ENCODE results near the gene PPP1R1B. TPM values are rescaled to one million over a fixed set of nuclear protein-coding genes. Genes with fewer than 3 reads are reported as not detected.

Gene PPP1R1B
- total RNA-seq, 1 donor from 2014 or later: not detected

DNA sequence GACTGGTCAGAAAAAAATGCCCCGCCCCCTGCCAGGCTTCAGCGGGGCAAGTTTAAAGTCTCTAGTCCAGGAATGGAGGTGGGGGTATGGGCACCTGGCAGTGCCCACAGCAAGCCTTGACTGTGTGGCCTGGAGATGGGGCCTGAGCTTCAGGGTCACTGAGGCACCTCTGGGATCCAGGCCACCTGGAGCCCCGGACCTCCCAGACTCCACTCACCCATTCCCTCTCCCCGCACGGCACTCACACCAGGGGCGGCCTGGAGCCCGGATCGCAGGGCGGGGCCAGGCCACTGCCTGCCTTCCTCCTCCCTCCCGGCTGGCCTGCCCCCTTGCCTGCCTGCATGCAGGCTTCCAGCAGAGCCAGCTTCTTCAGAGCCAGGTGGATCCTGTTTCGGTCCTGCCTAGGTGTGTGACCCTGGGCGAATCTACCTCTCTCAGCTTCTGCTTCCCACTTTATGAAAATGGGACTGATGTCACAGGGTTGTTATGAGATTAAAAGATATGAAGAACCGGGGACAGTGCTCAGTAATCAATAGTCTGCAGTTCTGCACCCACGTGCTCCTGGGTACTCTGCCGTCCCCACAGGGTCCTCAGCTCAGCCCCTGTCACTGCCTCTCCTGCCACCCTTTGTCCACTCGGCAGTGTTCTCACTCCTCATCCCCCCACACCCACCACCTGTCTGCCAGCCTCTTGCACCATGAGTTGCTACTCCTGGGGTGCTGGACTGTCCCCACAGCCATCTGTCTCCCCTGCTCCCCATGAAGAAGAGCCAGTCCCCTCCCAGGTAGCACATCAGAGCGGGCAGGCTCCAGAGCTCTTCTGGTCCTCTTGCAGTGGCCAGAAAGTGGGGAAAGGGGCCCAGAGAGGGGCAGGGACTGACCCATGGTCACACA lies 37.2 kb downstream of the PPP1R1B start:
- H3K27me3 ChIP-seq (ENCODE audit: control insufficient read depth, insufficient read depth, low read length): peaks cover 30% of the 10 kb centered on the region
- no peaks in the 10 kb centered on the region for H3K36me3 ChIP-seq (ENCODE audit: control insufficient read depth, insufficient read depth, low read length)
- no peak overlapping the region for H3K4me3 ChIP-seq (ENCODE audit: low read depth, low read length)
- DNase-seq (ENCODE audit: low read depth): no peak
- TF ChIP-seq, protein P1, sequence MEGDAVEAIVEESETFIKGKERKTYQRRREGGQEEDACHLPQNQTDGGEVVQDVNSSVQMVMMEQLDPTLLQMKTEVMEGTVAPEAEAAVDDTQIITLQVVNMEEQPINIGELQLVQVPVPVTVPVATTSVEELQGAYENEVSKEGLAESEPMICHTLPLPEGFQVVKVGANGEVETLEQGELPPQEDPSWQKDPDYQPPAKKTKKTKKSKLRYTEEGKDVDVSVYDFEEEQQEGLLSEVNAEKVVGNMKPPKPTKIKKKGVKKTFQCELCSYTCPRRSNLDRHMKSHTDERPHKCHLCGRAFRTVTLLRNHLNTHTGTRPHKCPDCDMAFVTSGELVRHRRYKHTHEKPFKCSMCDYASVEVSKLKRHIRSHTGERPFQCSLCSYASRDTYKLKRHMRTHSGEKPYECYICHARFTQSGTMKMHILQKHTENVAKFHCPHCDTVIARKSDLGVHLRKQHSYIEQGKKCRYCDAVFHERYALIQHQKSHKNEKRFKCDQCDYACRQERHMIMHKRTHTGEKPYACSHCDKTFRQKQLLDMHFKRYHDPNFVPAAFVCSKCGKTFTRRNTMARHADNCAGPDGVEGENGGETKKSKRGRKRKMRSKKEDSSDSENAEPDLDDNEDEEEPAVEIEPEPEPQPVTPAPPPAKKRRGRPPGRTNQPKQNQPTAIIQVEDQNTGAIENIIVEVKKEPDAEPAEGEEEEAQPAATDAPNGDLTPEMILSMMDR (IDR thresholded peaks at IDR 0.05; ENCODE audit: insufficient read depth, low read length, poor library complexity, severe bottlenecking): no peak

DNA sequence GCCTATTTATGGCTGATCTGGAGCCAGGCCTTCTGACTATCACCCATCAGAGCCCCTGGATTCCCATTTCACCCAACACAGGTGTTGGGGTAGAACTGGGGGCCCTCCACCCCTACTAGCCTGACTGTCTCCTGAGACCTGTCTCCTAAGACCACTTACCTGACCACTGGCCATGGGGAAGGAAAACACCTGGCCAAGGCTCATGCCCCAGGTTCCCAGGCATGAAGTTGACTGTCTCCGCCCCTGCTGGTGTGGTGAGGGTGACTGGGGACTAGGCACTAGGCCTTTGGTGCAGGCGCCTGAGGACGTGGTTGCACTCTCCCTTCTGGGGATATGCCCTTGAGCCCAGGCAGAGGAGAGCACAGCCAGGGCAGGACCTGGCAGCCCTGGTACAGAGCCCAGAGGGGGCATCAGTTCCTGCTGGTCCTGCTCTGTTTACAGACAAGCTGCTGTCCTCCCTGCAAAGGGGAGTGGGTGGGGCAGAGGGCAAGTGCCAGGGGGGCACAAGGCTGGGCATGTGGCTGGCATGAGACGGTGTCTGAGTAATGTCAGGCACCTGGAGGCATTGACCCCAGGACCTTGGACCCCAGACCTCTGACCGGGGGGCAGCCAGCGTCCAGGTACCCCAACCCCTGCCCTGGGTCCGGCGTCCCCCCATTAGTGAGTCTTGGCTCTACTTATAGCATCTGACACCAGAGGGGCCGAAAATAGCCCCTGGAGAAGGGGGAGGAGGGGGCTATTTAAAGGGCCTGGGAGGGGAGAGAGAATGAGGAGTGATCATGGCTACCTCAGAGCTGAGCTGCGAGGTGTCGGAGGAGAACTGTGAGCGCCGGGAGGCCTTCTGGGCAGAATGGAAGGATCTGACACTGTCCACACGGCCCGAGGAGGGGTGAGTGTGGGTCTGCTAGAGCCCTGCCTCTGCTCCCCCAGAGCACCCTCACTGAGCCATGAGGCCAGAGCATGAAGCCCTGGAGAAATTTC lies 38.1 kb downstream of the PPP1R1B start, which contains the start of gene TCAP:
Gene TCAP (plus strand): TSS at position 769 of the 981 bp plus-strand sequence. CDS start 11 bp downstream, at position 780.
- TF ChIP-seq, protein P1 (IDR thresholded peaks at IDR 0.05; ENCODE audit: insufficient read depth, low read length, poor library complexity, severe bottlenecking): no peak
- peaks cover 36% of the 10 kb centered on the region for H3K27me3 ChIP-seq (ENCODE audit: control insufficient read depth, insufficient read depth, low read length)

DNA sequence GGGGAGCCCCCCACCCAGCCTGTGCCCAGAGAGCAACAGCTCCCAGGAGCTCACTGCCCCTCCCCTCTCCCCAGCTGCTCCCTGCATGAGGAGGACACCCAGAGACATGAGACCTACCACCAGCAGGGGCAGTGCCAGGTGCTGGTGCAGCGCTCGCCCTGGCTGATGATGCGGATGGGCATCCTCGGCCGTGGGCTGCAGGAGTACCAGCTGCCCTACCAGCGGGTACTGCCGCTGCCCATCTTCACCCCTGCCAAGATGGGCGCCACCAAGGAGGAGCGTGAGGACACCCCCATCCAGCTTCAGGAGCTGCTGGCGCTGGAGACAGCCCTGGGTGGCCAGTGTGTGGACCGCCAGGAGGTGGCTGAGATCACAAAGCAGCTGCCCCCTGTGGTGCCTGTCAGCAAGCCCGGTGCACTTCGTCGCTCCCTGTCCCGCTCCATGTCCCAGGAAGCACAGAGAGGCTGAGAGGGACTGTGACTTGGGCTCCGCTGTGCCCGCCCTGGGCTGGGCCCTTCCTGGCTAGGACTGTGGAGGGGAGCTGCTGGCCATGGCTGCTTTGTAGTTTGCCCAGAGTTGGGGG lies 39.0 kb downstream of the PPP1R1B start:
- no peak for DNase-seq (ENCODE audit: low read depth)
- Histone ChIP-seq H3K36me3 (ENCODE audit: control insufficient read depth, insufficient read depth, low read length) (no peaks in the 10 kb centered on the region), H3K4me3 (ENCODE audit: low read depth, low read length) (no peak overlapping the region), H3K27me3 (ENCODE audit: control insufficient read depth, insufficient read depth, low read length) (peaks cover 42% of the 10 kb centered on the region)
- TF ChIP-seq, protein P1 (IDR thresholded peaks at IDR 0.05; ENCODE audit: insufficient read depth, low read length, poor library complexity, severe bottlenecking): peak; percentile 23

More for the DNA sequence above, 38.1 kb downstream of the PPP1R1B start, which contains the start of gene TCAP:
- no peaks in the 10 kb centered on the region for H3K36me3 ChIP-seq (ENCODE audit: control insufficient read depth, insufficient read depth, low read length)
- DNase-seq (ENCODE audit: low read depth): no peak
- H3K4me3 ChIP-seq (ENCODE audit: low read depth, low read length): no peak within 1 kb of the TSS

DNA sequence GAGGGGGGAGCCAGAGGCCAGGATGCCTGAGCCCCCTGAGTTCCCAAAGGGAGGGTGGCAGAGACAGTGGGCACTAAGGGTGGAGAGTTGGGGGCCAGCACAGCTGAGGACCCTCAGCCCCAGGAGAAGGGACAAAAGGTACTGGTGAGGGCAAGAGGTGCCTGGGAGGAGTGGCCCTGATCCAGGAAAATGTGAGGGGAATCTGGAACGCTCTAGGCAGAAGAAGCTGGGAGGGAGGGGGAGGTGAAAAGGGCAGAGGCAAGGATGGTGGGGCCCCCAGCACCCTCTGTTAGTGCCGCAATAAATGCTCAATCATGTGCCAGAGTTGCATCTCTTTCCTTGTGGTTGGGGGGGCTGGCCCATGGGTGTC lies 39.5 kb downstream of the PPP1R1B start:
- Histone ChIP-seq H3K4me3 (ENCODE audit: low read depth, low read length) (no peak overlapping the region), H3K27me3 (ENCODE audit: control insufficient read depth, insufficient read depth, low read length) (peaks cover 45% of the 10 kb centered on the region), H3K36me3 (ENCODE audit: control insufficient read depth, insufficient read depth, low read length) (no peaks in the 10 kb centered on the region)
- TF ChIP-seq, protein P1 (IDR thresholded peaks at IDR 0.05; ENCODE audit: insufficient read depth, low read length, poor library complexity, severe bottlenecking): no peak
- DNase-seq (ENCODE audit: low read depth): no peak

DNA sequence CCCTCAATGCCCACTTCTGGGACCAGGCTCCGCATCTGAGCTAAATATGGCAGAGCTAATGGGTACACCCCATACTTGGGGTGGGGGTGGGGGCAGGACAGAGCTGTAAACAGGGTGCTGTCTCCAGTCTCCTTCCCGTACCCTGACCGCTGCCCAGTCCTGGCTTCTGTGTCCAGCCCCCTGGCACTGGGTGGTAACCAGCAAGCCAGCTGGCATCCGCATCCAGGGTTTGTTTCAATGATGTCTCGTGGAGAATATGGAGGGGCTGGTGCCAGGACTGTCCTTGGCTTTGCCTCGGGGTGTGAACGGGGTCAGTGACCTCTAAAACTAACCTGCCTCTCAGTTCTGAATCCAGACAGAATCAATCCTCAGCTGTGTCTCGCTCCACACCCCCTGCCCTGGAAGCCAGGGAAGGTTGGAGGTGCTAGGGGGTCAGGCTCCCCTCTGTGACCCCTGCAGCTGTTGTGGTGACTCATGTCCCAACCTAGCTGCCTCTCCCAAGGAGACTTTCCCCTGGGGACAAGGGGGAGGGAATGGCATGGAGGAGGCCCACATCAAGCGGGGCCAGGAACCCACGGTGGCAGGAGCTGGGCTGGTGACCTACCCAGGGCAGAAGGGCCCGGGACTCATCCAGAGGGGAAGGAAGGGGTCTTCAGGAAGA lies 40.0 kb downstream of the PPP1R1B start:
- TF ChIP-seq, protein P1 (IDR thresholded peaks at IDR 0.05; ENCODE audit: insufficient read depth, low read length, poor library complexity, severe bottlenecking): no peak
- Histone ChIP-seq H3K27me3 (ENCODE audit: control insufficient read depth, insufficient read depth, low read length) (peaks cover 49% of the 10 kb centered on the region), H3K4me3 (ENCODE audit: low read depth, low read length) (no peak overlapping the region), H3K36me3 (ENCODE audit: control insufficient read depth, insufficient read depth, low read length) (no peaks in the 10 kb centered on the region)
- no peak for DNase-seq (ENCODE audit: low read depth)
